ENCODE results near the gene SRPK1.
"Not testable (repeated sequence)": the region's sequence is repeated elsewhere in the genome, so short reads cannot be mapped to it uniquely, and the experiment has no call there.

Gene SRPK1

DNA sequence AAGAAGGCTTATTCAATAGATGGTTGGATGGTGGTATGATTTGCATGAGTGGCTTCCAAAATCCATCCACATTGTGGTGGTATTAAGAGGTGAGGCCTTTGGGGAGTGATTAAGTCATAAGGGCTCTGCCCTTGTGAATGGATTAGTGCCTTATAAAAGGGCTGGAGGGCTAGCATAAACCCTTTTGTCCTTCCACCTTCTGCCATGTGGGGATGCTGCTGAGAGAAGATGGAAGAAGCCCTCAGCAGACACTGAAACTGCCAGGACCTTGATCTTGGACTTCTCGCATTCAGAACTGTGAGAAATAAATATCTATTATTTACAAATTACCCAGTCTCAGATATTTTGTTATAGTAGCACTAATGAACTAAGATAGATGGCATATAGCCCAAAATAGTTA is 27.8 kb upstream of the SRPK1 start:
- DNase-seq (ENCODE audit: low read depth) = no peak
- Histone ChIP-seq H3K27me3 (replicated peaks; ENCODE audit: control insufficient read depth, insufficient read depth, low read length) (no peaks in the 10 kb centered on the region), H3K36me3 (ENCODE audit: control insufficient read depth, insufficient read depth, low read length, severe bottlenecking) (no peaks in the 10 kb centered on the region), H3K4me1 (ENCODE audit: control insufficient read depth, insufficient read depth, low read length) (peaks cover 3% of the 10 kb centered on the region), H3K9ac (ENCODE audit: low read length) (no peak overlapping the region), H3K4me3 (ENCODE audit: low read length) (no peak overlapping the region), H3K9me3 (ENCODE audit: control insufficient read depth, low read length) (no peaks in the 10 kb centered on the region)

DNA sequence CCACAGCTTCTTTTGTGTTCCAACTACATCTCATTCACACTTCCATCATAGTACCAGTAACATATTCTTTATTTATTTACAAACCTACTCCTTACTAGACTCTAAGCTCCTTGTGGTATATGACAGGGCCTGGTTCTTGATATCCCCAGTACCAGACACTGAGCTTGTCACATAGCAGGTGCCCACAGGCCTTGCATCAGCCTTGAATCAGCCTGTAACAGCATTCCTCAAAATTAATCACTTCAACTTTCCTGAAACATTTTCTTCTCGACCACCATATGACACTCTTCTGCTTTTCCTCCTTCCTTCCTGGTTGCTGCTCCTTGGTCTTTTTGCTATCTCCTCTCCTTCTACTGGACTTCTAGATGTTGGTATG is 24.7 kb upstream of the SRPK1 start:
- Histone ChIP-seq H3K9me3 (ENCODE audit: control insufficient read depth, low read length) (no peaks in the 10 kb centered on the region), H3K9ac (ENCODE audit: low read length) (no peak overlapping the region), H3K27me3 (replicated peaks; ENCODE audit: control insufficient read depth, insufficient read depth, low read length) (no peaks in the 10 kb centered on the region), H3K4me3 (ENCODE audit: low read length) (no peak overlapping the region), H3K36me3 (ENCODE audit: control insufficient read depth, insufficient read depth, low read length, severe bottlenecking) (no peaks in the 10 kb centered on the region), H3K4me1 (ENCODE audit: control insufficient read depth, insufficient read depth, low read length) (no peaks in the 10 kb centered on the region)
- no peak for DNase-seq (ENCODE audit: low read depth)

GRCh38 chr6:35943390-35943789 is 22.5 kb upstream of the SRPK1 start:
- Histone ChIP-seq H3K9ac (ENCODE audit: low read length) (no peak overlapping the region), H3K36me3 (ENCODE audit: control insufficient read depth, insufficient read depth, low read length, severe bottlenecking) (no peaks in the 10 kb centered on the region), H3K4me3 (ENCODE audit: low read length) (no peak overlapping the region), H3K4me1 (ENCODE audit: control insufficient read depth, insufficient read depth, low read length) (no peaks in the 10 kb centered on the region), H3K27me3 (replicated peaks; ENCODE audit: control insufficient read depth, insufficient read depth, low read length) (no peaks in the 10 kb centered on the region), H3K9me3 (ENCODE audit: control insufficient read depth, low read length) (no peaks in the 10 kb centered on the region)
- DNase-seq (ENCODE audit: low read depth) = no peak

GRCh38 chr6:35942355-35942754 is 21.5 kb upstream of the SRPK1 start:
- Histone ChIP-seq H3K4me3 (ENCODE audit: low read length) (no peak overlapping the region), H3K4me1 (ENCODE audit: control insufficient read depth, insufficient read depth, low read length) (no peaks in the 10 kb centered on the region), H3K27me3 (replicated peaks; ENCODE audit: control insufficient read depth, insufficient read depth, low read length) (no peaks in the 10 kb centered on the region), H3K36me3 (ENCODE audit: control insufficient read depth, insufficient read depth, low read length, severe bottlenecking) (no peaks in the 10 kb centered on the region), H3K9me3 (ENCODE audit: control insufficient read depth, low read length) (no peaks in the 10 kb centered on the region), H3K9ac (ENCODE audit: low read length) (no peak overlapping the region)
- DNase-seq (ENCODE audit: low read depth) = no peak

DNA sequence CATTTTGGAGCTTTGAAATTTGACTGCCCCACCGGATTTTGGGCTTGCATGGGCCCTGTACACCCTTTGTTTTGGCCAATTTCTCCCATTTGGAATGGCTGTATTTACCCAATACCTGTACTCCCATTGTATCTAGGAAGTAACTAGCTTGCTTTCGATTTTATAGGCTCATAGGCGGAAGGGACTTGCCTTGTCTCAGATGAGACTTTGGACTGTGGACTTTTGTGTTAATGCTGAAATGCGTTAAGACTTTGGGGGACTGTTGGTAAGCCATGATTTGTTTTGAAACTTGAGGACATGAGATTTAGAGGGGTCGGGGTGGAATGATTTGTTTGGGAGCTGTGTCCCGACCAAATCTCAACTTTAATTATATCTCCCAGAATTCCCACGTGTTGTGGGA is 20.3 kb upstream of the SRPK1 start:
- DNase-seq (ENCODE audit: low read depth); H3K9ac ChIP-seq (ENCODE audit: low read length); H3K9me3 ChIP-seq (ENCODE audit: control insufficient read depth, low read length); H3K4me3 ChIP-seq (ENCODE audit: low read length); H3K36me3 ChIP-seq (ENCODE audit: control insufficient read depth, insufficient read depth, low read length, severe bottlenecking); H3K27me3 ChIP-seq (replicated peaks; ENCODE audit: control insufficient read depth, insufficient read depth, low read length); H3K4me1 ChIP-seq (ENCODE audit: control insufficient read depth, insufficient read depth, low read length): not testable (repeated sequence)

DNA sequence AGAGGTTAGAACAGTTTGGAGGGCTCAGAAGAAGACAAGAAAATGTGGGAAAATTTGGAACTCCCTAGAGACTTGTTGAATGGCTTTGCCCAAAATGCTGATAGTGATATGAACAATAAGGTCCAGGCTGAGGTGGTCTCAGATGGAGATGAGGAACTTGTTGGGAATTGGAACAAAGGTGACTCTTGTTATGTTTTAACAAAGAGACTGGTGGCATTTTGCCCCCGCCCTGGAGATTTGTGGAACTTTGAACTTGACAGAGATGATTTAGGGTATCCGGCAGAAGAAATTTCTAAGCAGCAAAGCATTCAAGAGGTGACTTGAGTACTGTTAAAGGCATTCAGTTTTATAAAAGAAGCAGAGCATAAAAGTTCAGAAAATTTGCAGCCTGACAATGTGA is 19.1 kb upstream of the SRPK1 start:
- not testable (repeated sequence) for H3K36me3 ChIP-seq (ENCODE audit: control insufficient read depth, insufficient read depth, low read length, severe bottlenecking); H3K27me3 ChIP-seq (replicated peaks; ENCODE audit: control insufficient read depth, insufficient read depth, low read length); H3K9ac ChIP-seq (ENCODE audit: low read length); H3K4me1 ChIP-seq (ENCODE audit: control insufficient read depth, insufficient read depth, low read length); DNase-seq (ENCODE audit: low read depth); H3K9me3 ChIP-seq (ENCODE audit: control insufficient read depth, low read length); H3K4me3 ChIP-seq (ENCODE audit: low read length)

DNA sequence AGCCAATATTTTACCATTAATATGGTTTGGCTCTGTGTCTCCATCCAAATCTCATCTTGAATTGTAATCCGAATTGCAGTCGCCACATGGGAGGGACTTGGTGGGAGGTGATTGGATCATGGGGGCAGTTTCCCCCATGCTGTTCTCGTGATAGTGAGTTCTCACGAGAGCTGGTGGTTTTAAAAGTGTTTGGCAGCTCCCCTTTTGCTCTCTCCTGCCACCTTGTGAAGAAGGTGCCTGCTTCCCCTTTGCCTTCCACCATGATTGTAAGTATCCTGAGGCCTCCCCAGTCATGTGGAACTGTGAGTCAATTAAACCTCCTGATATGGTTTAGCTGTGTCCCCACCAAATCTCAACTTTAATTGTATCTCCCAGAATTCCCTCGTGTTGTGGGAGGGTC is 18.4 kb upstream of the SRPK1 start:
- H3K9me3 ChIP-seq (ENCODE audit: control insufficient read depth, low read length); H3K36me3 ChIP-seq (ENCODE audit: control insufficient read depth, insufficient read depth, low read length, severe bottlenecking); H3K4me1 ChIP-seq (ENCODE audit: control insufficient read depth, insufficient read depth, low read length); DNase-seq (ENCODE audit: low read depth); H3K9ac ChIP-seq (ENCODE audit: low read length); H3K27me3 ChIP-seq (replicated peaks; ENCODE audit: control insufficient read depth, insufficient read depth, low read length); H3K4me3 ChIP-seq (ENCODE audit: low read length): not testable (repeated sequence)

GRCh38 chr6:35936681-35937359 is 15.9 kb upstream of the SRPK1 start:
- DNase-seq (ENCODE audit: low read depth) = no peak
- H3K9me3 ChIP-seq (ENCODE audit: control insufficient read depth, low read length) = no peaks in the 10 kb centered on the region
- H3K4me1 ChIP-seq (ENCODE audit: control insufficient read depth, insufficient read depth, low read length) = no peaks in the 10 kb centered on the region
- H3K9ac ChIP-seq (ENCODE audit: low read length) = no peak overlapping the region
- no peaks in the 10 kb centered on the region for H3K27me3 ChIP-seq (replicated peaks; ENCODE audit: control insufficient read depth, insufficient read depth, low read length)
- no peak overlapping the region for H3K4me3 ChIP-seq (ENCODE audit: low read length)
- H3K36me3 ChIP-seq (ENCODE audit: control insufficient read depth, insufficient read depth, low read length, severe bottlenecking) = no peaks in the 10 kb centered on the region

DNA sequence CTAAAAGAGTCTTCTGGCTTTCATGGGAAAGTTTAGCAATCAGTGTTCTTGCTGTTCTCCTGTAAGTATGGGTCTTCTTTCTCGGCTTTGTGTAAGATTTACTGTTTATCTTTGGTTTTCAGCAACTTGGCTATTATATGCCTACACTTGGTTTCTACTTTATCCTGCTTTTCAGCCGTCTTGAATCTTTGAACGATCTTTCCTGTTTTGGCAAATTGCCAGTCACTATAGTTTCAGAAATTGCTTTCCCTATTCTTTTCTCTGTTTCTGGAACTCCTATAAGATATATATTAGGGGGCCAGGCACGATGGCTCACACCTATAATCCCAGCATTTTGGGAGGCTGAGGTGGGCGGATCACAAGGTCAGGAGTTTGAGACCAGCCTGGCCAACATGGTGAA is 14.6 kb upstream of the SRPK1 start:
- no peaks in the 10 kb centered on the region for H3K27me3 ChIP-seq (replicated peaks; ENCODE audit: control insufficient read depth, insufficient read depth, low read length)
- no peaks in the 10 kb centered on the region for H3K9me3 ChIP-seq (ENCODE audit: control insufficient read depth, low read length)
- no peak overlapping the region for H3K4me3 ChIP-seq (ENCODE audit: low read length)
- DNase-seq (ENCODE audit: low read depth) = no peak
- H3K9ac ChIP-seq (ENCODE audit: low read length) = no peak overlapping the region
- H3K4me1 ChIP-seq (ENCODE audit: control insufficient read depth, insufficient read depth, low read length) = no peaks in the 10 kb centered on the region
- H3K36me3 ChIP-seq (ENCODE audit: control insufficient read depth, insufficient read depth, low read length, severe bottlenecking) = no peaks in the 10 kb centered on the region

DNA sequence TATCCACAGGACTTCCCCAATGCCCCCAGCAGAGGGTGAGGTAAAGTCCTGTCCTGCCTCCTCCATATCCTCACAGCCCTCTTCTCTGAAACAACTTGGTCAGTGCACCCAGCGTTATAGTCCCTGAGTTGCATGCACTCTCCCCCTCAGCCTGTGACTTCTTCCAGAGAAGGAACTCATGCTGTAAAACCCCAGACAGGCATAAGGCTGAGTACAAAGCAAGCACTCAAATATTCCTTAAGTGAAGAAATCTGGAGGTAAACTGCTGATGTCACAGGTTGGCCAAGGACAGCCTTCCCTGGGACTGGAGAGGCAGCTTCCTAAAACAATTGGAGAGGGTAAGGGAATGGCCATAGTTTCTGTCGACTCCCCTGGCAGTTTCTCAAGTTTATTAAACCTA is 12.9 kb upstream of the SRPK1 start:
- no peak overlapping the region for H3K4me3 ChIP-seq (ENCODE audit: low read length)
- no peaks in the 10 kb centered on the region for H3K4me1 ChIP-seq (ENCODE audit: control insufficient read depth, insufficient read depth, low read length)
- no peaks in the 10 kb centered on the region for H3K9me3 ChIP-seq (ENCODE audit: control insufficient read depth, low read length)
- H3K36me3 ChIP-seq (ENCODE audit: control insufficient read depth, insufficient read depth, low read length, severe bottlenecking) = no peaks in the 10 kb centered on the region
- H3K27me3 ChIP-seq (replicated peaks; ENCODE audit: control insufficient read depth, insufficient read depth, low read length) = no peaks in the 10 kb centered on the region
- DNase-seq (ENCODE audit: low read depth) = no peak
- no peak overlapping the region for H3K9ac ChIP-seq (ENCODE audit: low read length)

DNA sequence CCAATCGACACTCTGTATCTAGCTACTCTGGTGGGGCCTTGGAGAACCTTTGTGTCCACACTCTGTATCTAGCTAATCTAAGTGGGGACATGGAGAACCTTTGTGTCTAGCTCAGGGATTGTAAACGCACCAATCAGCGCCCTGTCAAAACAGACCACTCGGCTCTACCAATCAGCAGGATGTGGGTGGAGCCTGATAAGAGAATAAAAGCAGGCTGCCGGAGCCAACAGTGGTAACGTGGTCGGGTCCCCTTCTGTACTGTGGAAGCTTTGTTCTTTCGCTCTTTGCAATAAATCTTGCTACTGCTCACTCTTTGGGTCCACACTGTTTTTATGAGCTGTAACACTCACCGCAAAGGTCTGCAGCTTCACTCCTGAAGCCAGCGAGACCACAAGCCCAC is 11.0 kb upstream of the SRPK1 start:
- not testable (repeated sequence) for H3K27me3 ChIP-seq (replicated peaks; ENCODE audit: control insufficient read depth, insufficient read depth, low read length); H3K36me3 ChIP-seq (ENCODE audit: control insufficient read depth, insufficient read depth, low read length, severe bottlenecking); H3K9me3 ChIP-seq (ENCODE audit: control insufficient read depth, low read length); H3K9ac ChIP-seq (ENCODE audit: low read length); DNase-seq (ENCODE audit: low read depth); H3K4me3 ChIP-seq (ENCODE audit: low read length); H3K4me1 ChIP-seq (ENCODE audit: control insufficient read depth, insufficient read depth, low read length)

- no peak overlapping the region for H3K4me3 ChIP-seq (ENCODE audit: low read length)
- no peaks in the 10 kb centered on the region for H3K9me3 ChIP-seq (ENCODE audit: control insufficient read depth, low read length)
- no peaks in the 10 kb centered on the region for H3K27me3 ChIP-seq (replicated peaks; ENCODE audit: control insufficient read depth, insufficient read depth, low read length)
- H3K36me3 ChIP-seq (ENCODE audit: control insufficient read depth, insufficient read depth, low read length, severe bottlenecking) = no peaks in the 10 kb centered on the region
- H3K9ac ChIP-seq (ENCODE audit: low read length) = no peak overlapping the region
- DNase-seq (ENCODE audit: low read depth) = no peak
- no peaks in the 10 kb centered on the region for H3K4me1 ChIP-seq (ENCODE audit: control insufficient read depth, insufficient read depth, low read length)
Observed at GRCh38 chr6:35931120-35931561, 10.2 kb upstream of the SRPK1 start.

Measured in adipocyte (in vitro differentiated cells).